ENCODE measurements around the gene METRNL.
"Not testable (repeated sequence)": the region's sequence is repeated elsewhere in the genome, so short reads cannot be mapped to it uniquely, and the experiment has no call there.

METRNL gene

DNA sequence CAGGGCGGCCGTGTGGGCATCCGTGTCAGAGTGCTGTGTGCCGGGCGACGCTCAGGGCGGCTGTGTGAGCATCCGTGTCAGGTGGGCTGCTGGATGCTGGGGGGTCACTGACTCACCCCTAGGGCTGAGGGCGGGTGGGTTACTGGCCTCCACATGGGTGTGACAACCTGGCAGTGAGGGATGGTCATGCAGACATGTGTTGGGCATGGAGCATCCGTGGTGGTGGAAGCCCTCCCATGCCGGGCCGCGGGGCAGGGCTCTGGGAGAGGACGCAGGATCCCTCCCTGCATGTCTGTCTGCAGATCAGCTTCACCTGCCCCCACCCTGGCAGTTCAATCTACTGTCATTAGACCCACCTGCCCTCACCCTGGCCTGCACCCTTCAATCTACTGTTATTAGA, 56.3 kb downstream of the METRNL start:
- Mint-ChIP-seq H3K4me3 (no peak overlapping the region), H3K36me3 (no peaks in the 10 kb centered on the region), H3K9me3 (no peaks in the 10 kb centered on the region), H3K27ac (no peak overlapping the region), H3K4me1 (peaks cover 0 to 1% of the 10 kb centered on the region in 2 donors), H3K27me3 (peaks cover 15 to 22% of the 10 kb centered on the region in 2 donors)
- no peak for DNase-seq
- no peak for ATAC-seq (replicated peaks)

DNA sequence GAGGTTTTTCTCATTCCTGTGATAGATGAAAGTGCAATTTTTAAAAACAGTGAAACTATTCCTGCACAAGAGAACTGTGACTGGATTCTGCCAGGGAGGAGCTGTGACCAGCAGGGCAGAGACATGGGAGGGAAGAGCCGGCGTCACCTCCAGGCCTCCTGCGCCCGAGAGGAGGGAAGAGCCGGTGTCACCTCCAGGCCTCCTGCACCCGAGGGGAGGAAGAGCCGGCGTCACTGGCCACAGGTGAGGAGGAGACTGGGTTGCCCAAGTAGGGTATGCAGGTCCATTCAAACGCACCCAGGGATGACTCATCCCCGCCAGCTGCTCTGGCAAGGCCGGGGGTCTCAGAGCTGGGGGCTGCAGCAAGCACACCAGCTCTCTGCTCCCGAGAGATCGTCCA, 56.7 kb downstream of the METRNL start:
- no peak for DNase-seq
- H3K4me3 Mint-ChIP-seq = no peak overlapping the region
- no peaks in the 10 kb centered on the region for H3K9me3 Mint-ChIP-seq
- no peak for ATAC-seq (replicated peaks)
- no peak overlapping the region for H3K27ac Mint-ChIP-seq
- peaks cover 0 to 1% of the 10 kb centered on the region in 2 donors for H3K4me1 Mint-ChIP-seq
- H3K27me3 Mint-ChIP-seq = peaks cover 11 to 18% of the 10 kb centered on the region in 2 donors
- H3K36me3 Mint-ChIP-seq = no peaks in the 10 kb centered on the region

DNA sequence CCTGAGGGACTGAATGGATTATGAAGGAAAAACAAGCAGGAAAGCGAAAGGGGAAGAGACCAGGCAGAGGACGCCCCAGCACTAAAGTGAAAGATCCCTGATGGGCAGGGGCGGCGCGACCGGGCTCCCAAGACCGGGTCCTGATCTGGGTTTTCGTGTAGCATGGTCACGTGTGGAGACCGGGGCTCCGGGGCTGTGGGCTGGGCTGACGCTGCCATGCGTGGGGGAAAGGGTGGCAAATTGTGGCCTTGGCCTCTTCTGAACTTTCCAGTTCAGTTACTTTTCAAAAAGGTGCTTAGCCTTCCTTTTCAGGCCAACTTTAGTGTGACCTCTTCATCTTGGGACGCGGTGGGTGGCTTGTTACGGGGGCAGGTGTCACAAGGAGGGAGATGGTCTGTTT, 57.5 kb downstream of the METRNL start:
- DNase-seq (no peak), ATAC-seq (replicated peaks) (no peak)
- H3K4me1 Mint-ChIP-seq = no peaks in the 10 kb centered on the region
- no peak overlapping the region for H3K4me3 Mint-ChIP-seq
- peak overlapping the region; percentile 48 for H3K27ac Mint-ChIP-seq
- H3K36me3 Mint-ChIP-seq = peaks cover 0 to under 1% of the 10 kb centered on the region in 2 donors
- peaks cover 0 to under 1% of the 10 kb centered on the region in 2 donors for H3K9me3 Mint-ChIP-seq
- peaks cover 5 to 14% of the 10 kb centered on the region in 2 donors for H3K27me3 Mint-ChIP-seq

DNA sequence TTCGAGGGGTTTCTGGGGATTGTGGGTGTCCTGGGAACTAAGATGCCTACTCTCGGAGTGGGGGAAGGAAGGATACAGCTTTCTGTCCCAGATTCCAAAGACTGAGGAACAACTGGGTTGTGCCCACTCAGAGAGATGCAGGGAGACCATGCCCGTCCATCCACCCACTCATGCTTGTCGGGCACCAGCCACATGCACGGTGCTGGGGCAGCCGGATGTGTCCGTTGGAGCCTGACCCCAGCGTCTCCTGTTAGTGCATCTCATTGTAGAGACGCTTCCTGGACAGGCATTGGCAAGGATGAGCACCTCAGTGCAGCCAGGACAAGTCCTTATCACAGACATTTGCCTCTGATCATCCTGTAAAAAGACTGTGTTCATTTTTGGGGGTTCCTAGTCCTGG, 58.1 kb downstream of the METRNL start:
- no peak overlapping the region for H3K4me3 Mint-ChIP-seq
- H3K4me1 Mint-ChIP-seq = no peaks in the 10 kb centered on the region
- H3K27me3 Mint-ChIP-seq = peaks cover 5 to 17% of the 10 kb centered on the region in 2 donors
- H3K9me3 Mint-ChIP-seq = peaks cover 3 to 5% of the 10 kb centered on the region in 2 donors
- no peak for DNase-seq
- H3K27ac Mint-ChIP-seq = no peak overlapping the region
- ATAC-seq (replicated peaks) = no peak
- peaks cover 3 to 5% of the 10 kb centered on the region in 2 donors for H3K36me3 Mint-ChIP-seq

DNA sequence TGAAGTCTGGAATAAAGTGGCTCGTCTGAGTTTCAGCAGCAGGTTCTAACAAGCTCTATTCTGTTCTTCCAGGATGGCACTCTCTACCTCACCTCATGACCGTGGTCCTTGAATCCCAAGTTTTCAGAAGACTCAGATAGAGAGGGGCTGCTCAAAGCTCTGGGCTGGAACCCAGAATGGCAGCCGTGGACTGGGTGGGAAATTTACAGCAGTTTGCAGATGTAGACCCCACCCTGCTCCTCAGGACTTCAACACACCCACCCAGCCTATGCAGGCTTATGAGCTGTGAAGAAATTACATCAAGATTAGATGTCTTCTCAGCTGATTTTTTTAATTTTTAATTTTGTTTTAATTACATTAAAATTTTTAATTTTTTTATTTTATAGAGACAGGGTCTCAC, 59.4 kb downstream of the METRNL start:
- peaks cover 3 to 5% of the 10 kb centered on the region in 2 donors for H3K36me3 Mint-ChIP-seq
- peaks cover 4 to 10% of the 10 kb centered on the region in 2 donors for H3K9me3 Mint-ChIP-seq
- peaks cover 5 to 15% of the 10 kb centered on the region in 2 donors for H3K27me3 Mint-ChIP-seq
- H3K4me1 Mint-ChIP-seq = no peaks in the 10 kb centered on the region
- DNase-seq (no peak), ATAC-seq (replicated peaks) (no peak)
- H3K27ac Mint-ChIP-seq = no peak overlapping the region
- no peak overlapping the region for H3K4me3 Mint-ChIP-seq

DNA sequence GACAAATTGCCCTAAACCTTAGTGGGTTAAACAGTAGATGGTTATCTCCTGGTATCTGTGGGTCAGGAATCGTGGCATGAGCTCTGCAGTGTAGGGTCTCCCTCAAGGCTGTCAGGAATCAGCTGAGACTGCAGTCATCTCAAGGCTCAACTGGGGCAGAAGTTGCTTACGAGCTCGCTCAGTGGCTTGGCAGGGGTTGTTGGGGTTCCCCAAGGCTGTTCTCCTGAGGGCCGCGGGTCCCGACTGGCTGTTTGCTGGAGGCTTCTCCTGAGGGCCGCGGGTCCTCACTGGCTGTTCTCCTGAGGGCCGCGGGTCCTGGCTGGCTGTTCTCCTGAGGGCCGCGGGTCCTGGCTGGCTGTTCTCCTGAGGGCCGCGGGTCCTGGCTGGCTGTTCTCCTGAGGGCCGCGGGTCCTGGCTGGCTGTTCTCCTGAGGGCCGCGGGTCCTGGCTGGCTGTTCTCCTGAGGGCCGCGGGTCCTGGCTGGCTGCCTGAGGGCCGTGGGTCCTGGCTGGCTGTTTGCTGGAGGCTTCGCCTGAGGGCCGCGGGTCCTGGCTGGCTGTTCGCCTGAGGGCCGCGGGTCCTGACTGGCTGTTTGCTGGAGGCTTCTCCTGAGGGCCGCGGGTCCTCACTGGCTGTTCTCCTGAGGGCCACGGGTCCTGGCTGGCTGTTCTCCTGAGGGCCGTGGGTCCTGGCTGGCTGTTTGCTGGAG, 60.3 kb downstream of the METRNL start:
- not testable (repeated sequence) for H3K27ac Mint-ChIP-seq; H3K36me3 Mint-ChIP-seq; H3K9me3 Mint-ChIP-seq; ATAC-seq (replicated peaks); DNase-seq; H3K4me3 Mint-ChIP-seq; H3K4me1 Mint-ChIP-seq
- peaks cover 7 to 15% of the 10 kb centered on the region in 2 donors for H3K27me3 Mint-ChIP-seq

DNA sequence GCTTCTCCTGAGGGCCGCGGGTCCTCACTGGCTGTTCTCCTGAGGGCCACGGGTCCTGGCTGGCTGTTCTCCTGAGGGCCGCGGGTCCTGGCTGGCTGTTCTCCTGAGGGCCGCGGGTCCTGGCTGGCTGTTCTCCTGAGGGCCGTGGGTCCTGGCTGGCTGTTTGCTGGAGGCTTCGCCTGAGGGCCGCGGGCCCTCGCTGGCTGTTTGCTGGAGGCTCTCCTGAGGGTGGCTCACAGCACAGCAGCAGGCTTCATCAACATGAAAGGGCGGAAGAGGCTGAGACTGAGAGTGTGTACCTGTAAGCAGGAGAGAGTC, 60.8 kb downstream of the METRNL start:
- DNase-seq; ATAC-seq (replicated peaks); H3K27ac Mint-ChIP-seq; H3K9me3 Mint-ChIP-seq; H3K4me1 Mint-ChIP-seq; H3K4me3 Mint-ChIP-seq; H3K36me3 Mint-ChIP-seq: not testable (repeated sequence)
- H3K27me3 Mint-ChIP-seq = peaks cover 12 to 15% of the 10 kb centered on the region in 2 donors

DNA sequence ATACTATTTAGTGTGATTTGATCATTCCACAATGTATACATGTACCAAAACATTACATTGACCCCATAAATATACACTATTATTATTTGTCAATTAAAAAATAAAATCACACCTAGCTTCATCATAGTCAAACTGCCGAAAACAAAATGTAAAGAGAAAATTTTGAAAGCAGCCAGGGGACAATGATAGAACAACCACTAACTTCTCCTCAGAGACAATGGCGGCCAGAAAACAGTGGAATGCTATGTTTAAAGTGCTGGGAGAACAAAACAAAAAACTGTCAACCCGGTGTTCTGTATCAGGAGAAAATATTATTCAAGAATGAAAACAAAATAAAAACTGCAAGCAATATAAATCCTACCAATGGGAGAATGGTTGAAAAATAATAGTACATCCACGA, 63.2 kb downstream of the METRNL start:
- Mint-ChIP-seq H3K27ac (no peak overlapping the region), H3K27me3 (peaks cover 9 to 11% of the 10 kb centered on the region in 2 donors), H3K9me3 (peaks cover 4 to 10% of the 10 kb centered on the region in 2 donors), H3K36me3 (peaks cover 3 to 5% of the 10 kb centered on the region in 2 donors), H3K4me3 (no peak overlapping the region), H3K4me1 (no peaks in the 10 kb centered on the region)
- no peak for DNase-seq
- ATAC-seq (replicated peaks) = no peak

DNA sequence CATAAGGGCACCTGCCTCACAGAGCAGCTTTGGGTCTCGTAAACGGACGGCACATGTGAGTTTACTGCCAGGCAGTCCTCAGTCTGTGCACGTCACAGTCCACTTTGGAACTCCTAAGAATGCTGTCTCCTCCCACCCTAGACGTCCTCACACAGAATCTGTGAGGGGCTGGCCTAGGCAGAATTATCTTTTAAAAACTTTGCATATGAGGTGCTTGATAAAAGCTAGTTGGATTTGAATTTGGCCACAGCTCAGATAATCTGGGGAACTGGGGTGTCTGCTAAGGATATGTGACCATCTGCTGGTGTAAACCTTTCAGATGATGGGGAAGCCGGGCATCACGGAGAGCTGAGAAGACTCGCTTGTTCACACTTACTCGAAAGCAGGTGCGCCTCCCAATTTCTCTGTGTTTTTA, 64.4 kb downstream of the METRNL start:
- ATAC-seq (replicated peaks) = no peak

More for the DNA sequence above, 64.4 kb downstream of the METRNL start:
- Mint-ChIP-seq H3K27me3 (peaks cover 9 to 15% of the 10 kb centered on the region in 2 donors), H3K4me3 (no peak overlapping the region), H3K9me3 (peaks cover 4 to 10% of the 10 kb centered on the region in 2 donors), H3K36me3 (peaks cover 3 to 5% of the 10 kb centered on the region in 2 donors), H3K4me1 (no peaks in the 10 kb centered on the region), H3K27ac (no peak overlapping the region)
- no peak for DNase-seq

Data from stimulated activated naive B cell treated with anti-CD40 and anti-IgM and Interleukin-4, amounts not matched to agents 10 μg/mL and 1 μg/mL and 100 μg/mL, for 72 hours (primary cell).